ENCODE measurements around the gene EIF2B4.
A peak's percentile ranks its signal among the peaks of the same experiment; 100 is the strongest.
"Not testable (repeated sequence)": the region's sequence is repeated elsewhere in the genome, so short reads cannot be mapped to it uniquely, and the experiment has no call there.

Gene EIF2B4

DNA sequence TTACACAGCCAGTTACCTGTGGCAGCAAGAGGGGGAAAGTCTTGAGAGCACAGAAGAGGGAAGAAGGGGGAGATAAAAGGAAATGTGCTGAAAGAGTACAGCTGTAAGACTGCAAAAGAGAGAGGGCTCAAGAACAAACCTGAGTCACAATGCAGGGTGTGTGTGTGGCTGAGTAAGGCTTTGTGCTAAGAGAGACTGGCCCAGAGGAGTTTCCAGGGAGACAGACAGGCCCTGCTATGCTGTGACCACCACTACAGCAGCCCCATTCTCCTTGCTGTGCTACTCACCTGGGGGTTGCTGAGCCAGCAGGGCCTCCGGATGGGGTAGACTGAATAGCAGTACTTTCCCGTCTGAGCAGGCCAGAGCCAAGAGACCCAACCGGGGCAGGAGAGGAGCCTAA, 34.8 kb downstream of the EIF2B4 start:
- no peak for DNase-seq

GRCh38 chr2:27324720-27325119, 45.4 kb downstream of the EIF2B4 start:
- DNase-seq: no peak

GRCh38 chr2:27323596-27324285, 46.4 kb downstream of the EIF2B4 start:
- DNase-seq: no peak

- DNase-seq: peak; percentile 78
These were observed 47.2 kb downstream of the EIF2B4 start, which contains the start of gene MPV17 for GRCh38 chr2:27322766-27323595. Gene MPV17, minus strand, starts transcription at chr2:27323097. Its CDS starts 580 bp downstream, at chr2:27322517.

GRCh38 chr2:27322301-27322765, 47.8 kb downstream of the EIF2B4 start:
- DNase-seq: no peak

GRCh38 chr2:27320958-27321543, 49.1 kb downstream of the EIF2B4 start:
- no peak for DNase-seq

GRCh38 chr2:27319839-27320238, 50.3 kb downstream of the EIF2B4 start:
- not testable (repeated sequence) for DNase-seq

DNA sequence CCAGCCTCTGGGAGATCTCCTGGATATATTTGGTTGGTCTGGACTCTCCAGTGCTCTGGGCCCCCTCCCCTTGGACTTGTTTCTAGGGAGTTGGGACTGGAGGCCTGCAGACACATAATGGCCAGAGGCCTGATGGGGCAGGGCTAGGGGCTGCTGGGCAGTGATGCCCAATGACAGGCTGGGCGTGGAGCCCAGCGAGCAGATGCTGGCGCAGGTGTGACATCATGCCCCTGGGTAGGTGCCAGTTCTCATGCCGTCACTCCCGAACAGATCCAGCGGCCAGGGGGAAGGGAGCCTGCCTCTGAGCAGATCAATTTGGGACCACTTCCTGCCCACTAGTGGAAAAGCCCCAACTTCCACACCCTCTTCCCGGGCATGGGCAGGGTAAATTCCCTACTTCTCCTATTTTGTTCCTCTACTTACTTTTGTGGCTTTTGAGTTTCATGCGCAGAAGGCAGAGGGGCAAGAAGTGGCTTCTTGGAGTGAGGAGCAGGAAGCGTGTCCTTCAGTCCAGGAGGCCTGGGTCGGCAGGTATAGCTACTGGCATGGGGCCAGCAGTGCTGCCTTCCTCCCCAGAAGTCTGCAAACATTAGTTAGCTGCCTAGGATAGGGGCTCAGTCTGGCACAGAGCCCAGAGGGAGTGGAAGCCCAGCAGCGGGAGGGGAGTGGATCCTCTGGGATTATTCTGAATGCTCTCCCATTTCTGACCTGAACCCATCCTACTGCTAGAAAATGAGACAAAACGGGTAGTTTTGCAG, 53.3 kb downstream of the EIF2B4 start:
- DNase-seq: no peak

GRCh38 chr2:27315122-27315521, 55.0 kb downstream of the EIF2B4 start:
- no peak for DNase-seq

DNA sequence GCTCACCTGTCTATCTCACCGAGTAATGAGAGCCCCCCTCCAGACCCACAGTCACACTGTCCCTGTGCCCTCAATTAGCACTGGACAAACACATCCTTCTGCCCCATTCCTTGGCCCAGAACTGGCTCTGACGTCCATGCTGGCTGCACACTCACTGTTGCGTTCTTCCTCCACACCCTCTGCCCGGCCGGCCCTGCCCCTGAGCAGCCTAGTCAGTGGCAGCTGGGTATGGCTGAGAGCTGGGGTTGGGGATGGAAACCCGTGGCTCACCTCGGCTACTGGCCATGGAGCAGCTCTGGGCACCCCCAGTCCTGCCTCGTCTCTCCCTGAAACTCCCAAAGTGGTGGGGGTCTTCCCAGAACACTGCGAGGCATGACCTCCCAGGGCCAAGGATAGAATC, 55.4 kb downstream of the EIF2B4 start:
- DNase-seq: no peak

Measured in NCI-H1436 (cell line).